HG03039 (cell line): ENCODE data around the gene IDI1.
A peak's percentile ranks its signal among the peaks of the same experiment; 100 is the strongest.
"Not testable (repeated sequence)": the region's sequence is repeated elsewhere in the genome, so short reads cannot be mapped to it uniquely, and the experiment has no call there.

Experiments
- ATAC-seq: cut with Tn5 transposase; IDR thresholded peaks from one replicate; pipeline ENCODE4 v1.9.1; 2021; ENCODE audit warnings: mild to moderate bottlenecking, moderate library complexity; ENCODE audit not compliant: unreplicated experiment

The IDI1 gene

DNA sequence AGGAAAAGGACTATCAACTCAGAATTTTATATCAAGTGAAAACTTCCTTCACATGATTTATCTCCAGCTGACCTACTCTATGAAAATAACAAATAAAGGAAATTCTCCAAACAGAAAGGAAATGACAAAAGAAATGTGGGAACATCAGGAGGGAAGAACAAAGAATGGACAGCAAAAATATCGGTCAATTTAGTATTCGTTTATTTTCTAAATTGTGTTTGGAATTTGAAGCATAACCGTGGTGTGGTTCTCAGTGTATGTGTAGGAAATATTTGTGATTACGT is 16.0 kb upstream of the IDI1 start:
- ATAC-seq = no peak

GRCh38 chr10:1063232-1063865 is 14.4 kb upstream of the IDI1 start:
- ATAC-seq = no peak

- ATAC-seq = no peak
Measured at GRCh38 chr10:1061930-1062774, 13.2 kb upstream of the IDI1 start.

GRCh38 chr10:1059902-1060301 is 11.0 kb upstream of the IDI1 start:
- no peak for ATAC-seq

DNA sequence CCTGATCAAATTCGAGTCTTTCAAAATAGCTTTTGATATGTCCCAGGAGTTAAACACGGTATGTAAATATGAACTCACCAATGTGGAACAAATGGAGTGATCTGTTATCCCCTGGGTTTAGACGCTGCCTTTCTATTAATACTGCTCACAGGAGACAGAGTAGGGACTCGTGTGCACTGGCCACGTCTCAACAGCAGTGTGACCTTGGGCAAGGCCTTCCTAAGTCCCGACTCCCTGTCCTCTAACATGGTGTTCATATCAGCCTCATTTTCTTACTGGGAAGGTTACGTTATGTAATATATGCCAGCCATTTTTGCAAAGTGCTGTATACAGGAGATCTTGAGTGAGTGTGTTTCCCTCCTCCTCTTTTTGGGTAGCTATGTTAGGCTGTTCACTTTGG is 9.1 kb upstream of the IDI1 start:
- no peak for ATAC-seq

DNA sequence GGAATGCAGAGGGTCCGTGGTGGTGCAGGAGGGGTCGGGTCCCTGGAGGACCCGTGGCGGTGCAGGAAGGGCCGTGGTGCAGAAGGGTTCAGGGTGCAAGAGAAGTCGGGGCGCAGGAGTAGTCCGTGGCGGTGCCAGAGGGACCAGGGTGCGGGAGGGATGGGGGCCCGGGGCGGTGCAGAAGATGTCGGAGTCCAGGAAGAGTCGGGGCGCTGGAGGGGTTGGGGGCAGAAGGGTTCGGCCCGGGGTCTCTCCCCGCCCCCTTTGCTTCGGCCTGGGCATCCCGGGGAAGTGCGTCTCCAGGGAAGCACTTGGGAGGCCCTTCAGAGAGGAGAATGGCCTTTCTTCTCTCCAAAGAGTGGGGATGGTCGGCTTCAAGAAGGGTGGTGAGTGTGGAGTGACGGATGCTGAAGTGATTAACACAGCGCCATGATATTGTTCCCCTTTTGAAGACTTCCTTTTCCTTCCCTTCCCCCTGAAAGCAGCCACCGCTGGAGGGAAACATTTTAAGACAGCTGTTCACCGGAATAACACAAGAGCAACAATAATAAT is 8.3 kb upstream of the IDI1 start:
- ATAC-seq = peak; percentile 7

DNA sequence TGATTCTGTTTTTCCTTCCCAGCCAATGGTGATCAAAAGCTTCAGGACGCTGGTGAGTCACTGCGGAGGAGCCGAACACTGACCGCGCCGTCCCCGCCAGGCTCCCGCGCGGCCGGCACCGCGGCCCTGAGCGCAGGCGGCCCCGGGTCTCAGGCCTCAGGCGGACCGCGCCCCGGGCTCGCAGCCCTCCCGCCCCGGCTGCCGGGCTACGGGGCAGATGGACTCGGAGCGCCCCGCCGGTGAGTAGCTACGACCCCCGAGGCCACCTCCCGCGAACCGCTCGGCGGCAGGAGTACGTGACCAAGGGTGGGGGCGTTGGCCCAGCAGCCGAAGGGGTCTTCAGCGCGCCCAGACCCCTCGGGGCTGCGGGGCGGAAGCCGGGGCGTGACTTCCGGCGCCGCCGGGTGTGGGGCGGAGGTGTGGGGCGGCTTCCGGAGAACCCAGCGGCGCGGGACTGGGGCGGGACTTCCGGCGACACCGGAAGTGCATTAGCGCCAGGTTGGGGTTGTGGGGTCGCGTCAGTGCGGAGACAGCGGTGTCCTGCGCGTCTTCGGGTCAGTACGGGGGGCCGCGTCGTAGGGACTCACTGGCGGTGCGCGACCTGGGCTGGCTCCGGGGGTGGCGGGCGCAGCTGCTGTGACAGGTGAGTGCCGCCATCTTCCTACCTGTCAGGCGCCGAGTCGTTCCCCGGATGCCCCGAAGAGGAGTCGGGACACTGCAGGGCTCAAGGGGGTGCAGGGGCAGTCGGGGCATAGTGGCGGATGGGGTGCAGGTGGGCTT is 7.6 kb upstream of the IDI1 start, which contains the start of gene WDR37:
Gene WDR37 (plus strand): TSS at position 60 of the 780 bp plus-strand sequence. CDS start 15,771 bp downstream, outside the sequence.
- peak; percentile 89 for ATAC-seq

DNA sequence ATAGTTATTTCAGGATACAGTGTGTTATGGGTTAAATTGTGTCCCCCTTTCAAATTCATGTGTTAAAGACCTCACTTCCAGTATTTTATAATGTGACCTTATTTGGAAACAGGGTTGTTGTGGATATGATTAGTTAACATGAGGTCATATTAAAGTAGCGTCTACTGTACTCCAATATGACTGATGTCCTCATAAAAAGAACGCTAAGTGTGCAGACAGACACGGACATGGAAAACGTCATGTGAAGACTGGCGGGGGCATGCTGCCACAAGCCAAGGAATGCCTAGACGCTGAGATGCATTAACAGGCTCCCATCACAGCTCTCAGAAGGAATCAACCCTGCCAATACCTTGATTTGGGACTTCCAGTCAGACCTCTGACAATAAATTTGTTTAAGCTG is 5.8 kb upstream of the IDI1 start:
- ATAC-seq = no peak

DNA sequence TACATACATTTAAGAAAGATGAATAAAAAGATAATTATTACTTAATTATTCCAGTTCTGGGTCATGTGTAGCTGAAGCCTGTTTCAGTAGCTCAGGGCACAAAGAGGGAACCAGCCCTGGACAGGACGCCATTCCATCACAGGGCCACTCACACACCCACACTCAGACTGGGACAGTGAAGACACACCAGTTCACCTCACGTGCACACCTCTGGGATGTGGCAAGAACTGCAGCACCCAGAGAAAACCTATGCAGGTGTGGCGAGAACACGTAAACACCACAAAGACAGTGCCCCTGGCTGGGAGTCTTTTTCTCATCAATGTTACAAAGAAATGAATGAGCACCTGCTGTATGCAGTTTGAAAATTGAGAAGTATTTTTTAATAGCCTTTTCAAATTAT is 1.6 kb upstream of the IDI1 start:
- ATAC-seq = no peak

DNA sequence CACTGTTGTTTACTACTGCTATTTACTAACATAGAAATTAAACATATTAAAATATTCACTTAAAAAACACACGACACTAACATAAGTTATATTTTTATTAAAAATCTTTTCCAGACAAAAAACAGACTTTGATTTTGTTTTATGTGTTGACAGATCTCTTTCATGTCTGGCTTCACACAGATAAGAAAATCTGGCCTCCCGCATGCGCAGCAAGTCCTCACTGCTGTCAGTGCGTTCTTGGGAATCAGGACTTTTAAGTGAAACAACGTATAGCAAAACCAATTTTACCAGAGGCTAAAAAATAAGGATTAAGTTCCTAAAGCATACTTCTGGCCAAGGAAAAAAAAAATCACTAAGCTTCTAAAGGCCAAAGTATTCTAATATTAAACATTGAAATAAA is 1.2 kb upstream of the IDI1 start:
- ATAC-seq = no peak

DNA sequence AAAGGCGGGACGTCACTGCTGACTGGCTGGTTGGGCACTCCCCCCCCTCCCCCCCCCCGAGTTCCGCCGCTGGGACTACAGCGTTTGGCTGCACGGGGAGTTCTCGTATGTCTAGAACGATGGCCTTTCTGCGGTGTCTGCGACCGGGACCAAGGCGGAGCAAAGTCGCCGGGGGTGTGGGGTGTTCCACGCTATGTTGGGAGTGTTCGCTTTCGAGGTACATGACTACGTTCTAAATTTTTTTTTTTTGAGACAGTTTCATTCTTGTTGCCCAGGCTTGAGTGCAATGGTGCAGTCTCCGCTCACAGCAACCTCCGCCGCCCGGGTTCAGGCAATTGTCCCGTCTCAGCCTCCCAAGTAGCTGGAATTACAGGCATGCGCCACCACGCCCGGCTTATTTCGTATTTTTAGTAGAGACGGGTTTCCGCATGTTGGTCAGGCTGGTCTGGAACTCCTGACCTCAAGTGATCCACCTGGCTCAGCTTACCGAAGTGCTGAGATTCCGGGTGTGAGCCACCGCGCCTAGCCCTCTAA is 573 bp upstream of the IDI1 start:
- no peak for ATAC-seq

- ATAC-seq = no peak
Measured at GRCh38 chr10:1048349-1048731, 579 bp downstream of the IDI1 start.

GRCh38 chr10:1047937-1048336 is 982 bp downstream of the IDI1 start:
- ATAC-seq = no peak

DNA sequence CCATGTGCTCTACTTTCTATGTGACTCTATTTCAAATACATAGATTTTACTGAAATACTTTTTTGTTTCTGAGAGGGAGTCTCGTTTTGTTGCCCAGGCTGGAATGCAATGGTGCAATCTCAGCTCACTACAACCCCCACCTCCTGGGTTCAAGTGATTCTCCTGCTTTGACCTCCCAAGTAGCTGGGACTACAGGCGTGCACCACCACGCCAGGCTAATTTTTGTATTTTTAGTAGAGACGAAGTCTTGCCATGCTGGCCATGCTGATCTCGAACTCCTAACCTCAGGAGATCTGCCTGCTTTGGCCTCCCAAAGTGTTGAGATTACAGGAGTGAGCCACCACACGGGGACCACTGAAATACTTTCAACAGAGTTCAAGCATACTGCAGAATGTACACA is 3.5 kb downstream of the IDI1 start:
- no peak for ATAC-seq

DNA sequence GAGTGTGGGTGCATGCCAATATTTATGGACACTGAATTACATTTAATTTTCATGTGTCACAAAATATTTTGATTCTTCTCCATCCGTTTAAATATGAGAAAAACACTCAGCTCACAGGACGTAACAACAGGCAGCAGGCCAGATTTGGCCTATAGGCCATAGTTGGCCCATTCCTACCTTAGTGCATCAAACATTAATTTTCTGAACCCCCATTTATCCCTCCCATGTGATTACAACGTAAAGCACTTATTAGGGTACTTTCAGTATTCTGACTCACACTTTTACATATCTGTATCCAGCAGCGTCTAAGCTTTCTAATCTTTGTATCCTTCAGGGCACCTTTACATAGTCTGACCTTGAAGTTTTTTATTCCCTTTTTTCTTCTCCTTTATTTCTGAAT is 4.0 kb downstream of the IDI1 start:
- ATAC-seq = no peak

GRCh38 chr10:1044146-1044545 is 4.8 kb downstream of the IDI1 start:
- ATAC-seq = no peak

GRCh38 chr10:1043532-1043995 is 5.4 kb downstream of the IDI1 start:
- peak; percentile 43 for ATAC-seq

DNA sequence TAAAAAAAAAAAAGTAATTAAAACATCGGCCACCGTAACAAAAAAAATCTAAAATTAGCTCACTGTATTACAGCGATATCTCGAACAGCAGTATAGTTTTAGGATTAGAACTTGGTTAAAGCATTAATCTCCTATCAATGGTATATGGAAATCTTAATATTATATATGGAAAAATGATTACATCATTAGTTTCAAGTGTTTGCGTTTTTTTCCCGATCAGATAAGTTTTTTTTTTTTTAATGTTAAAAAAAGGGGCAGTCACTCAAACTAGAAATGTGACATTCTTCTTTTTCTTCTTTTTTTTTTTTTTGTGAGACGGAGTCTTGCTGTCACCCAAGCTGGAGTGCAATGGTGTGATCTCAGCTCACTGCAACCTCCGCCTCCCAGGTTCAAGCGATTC is 7.4 kb downstream of the IDI1 start:
- no peak for ATAC-seq

- no peak for ATAC-seq
Measured at GRCh38 chr10:1040133-1040532, 8.8 kb downstream of the IDI1 start.

DNA sequence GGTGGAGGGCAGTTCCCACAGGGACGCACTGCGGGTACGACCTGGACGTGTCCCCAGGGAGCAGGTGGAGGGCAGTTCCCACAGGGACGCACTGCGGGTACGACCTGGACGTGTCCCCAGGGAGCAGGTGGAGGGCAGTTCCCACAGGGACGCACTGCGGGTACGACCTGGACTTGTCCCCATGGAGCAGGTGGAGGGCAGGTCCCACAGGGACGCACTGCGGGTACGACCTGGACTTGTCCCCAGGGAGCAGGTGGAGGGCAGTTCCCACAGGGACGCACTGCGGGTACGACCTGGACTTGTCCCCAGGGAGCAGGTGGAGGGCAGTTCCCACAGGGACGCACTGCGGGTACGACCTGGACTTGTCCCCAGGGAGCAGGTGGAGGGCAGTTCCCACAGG is 10.2 kb downstream of the IDI1 start:
- ATAC-seq = not testable (repeated sequence)

DNA sequence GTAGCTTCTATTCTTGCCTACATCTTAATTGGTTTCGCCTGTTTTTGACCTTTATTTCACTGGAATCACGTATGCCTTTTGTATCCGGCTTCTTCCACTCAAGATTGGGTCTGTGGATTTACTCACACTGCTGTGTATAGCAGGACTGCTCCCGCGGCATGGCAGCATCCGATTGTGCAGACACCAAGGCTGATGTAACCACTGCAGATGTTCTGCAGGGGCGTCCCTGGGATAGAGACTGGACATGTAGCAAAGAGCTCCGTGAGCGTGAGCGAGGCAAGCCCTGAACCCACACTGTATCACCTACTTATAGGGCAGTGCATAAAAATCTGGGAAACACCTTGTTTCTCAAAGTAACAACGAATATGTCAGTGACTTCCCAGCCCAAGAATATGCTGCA is 11.8 kb downstream of the IDI1 start:
- no peak for ATAC-seq
